Natural killer cell (primary cell): ENCODE data around the gene CNKSR2. TPM values are rescaled to one million over a fixed set of nuclear protein-coding genes. Genes with fewer than 3 reads are reported as not detected.

Experiments used
- ATAC-seq, 3 donors: fragments of 150-1000 bp in 2 of 3; fragments of 200-7000 bp in 1 of 3; cut with Tn5 transposase; 1 replicate in 1 of 3; 2 replicates in 2 of 3; pipeline ENCODE4 v1.10.0; 2021; ENCODE audit warnings: mild to moderate bottlenecking in 2 of 3, moderate library complexity in 2 of 3
- DNase-seq, 2 donors: peaks; one replicate each; pipeline versions ENCODE4 v3.0.0 to v3.0.0-alpha.2; 2013 to 2021; ENCODE audit warnings: mixed read lengths in 1 of 2
- H3K27ac ChIP-seq: one replicate; pipeline ENCODE4 v1.5.1; 2013; ENCODE audit warnings: mild to moderate bottlenecking, low read length
- H3K27me3 ChIP-seq: one replicate; pipeline ENCODE4 v1.6.1; 2013; ENCODE audit warnings: low read length; ENCODE audit not compliant: control insufficient read depth, insufficient read depth
- H3K36me3 ChIP-seq: one replicate; pipeline ENCODE4 v1.6.1; 2013; ENCODE audit warnings: low read length; ENCODE audit not compliant: control insufficient read depth, insufficient read depth
- H3K4me1 ChIP-seq: one replicate; pipeline ENCODE4 v1.6.1; 2013; ENCODE audit warnings: low read length; ENCODE audit not compliant: control insufficient read depth, insufficient read depth
- H3K4me3 ChIP-seq: one replicate; pipeline ENCODE4 v1.5.1; 2013; ENCODE audit warnings: low read length
- H3K9me3 ChIP-seq: one replicate; pipeline ENCODE4 v1.6.1; 2013; ENCODE audit warnings: low read length; ENCODE audit not compliant: control insufficient read depth, insufficient read depth
- H3K27ac Mint-ChIP-seq, 2 donors: one replicate each; pipeline ENCODE4 v1.8.0; 2022; ENCODE audit warnings: mild to moderate bottlenecking in 2 of 2, mixed read lengths in 2 of 2, moderate library complexity in 1 of 2
- H3K27me3 Mint-ChIP-seq, 2 donors: one replicate each; pipeline ENCODE4 v1.8.0; 2022; ENCODE audit warnings: low read depth in 2 of 2, mixed read lengths in 2 of 2
- H3K36me3 Mint-ChIP-seq: one replicate; pipeline ENCODE4 v1.8.0; 2022; ENCODE audit warnings: mixed read lengths
- H3K4me1 Mint-ChIP-seq, 2 donors: one replicate each; pipeline ENCODE4 v1.8.0; 2022; ENCODE audit warnings: mixed read lengths in 2 of 2
- H3K4me3 Mint-ChIP-seq: one replicate; pipeline ENCODE4 v1.8.0; 2022; ENCODE audit warnings: mild to moderate bottlenecking, moderate library complexity, mixed read lengths
- H3K9me3 Mint-ChIP-seq, 2 donors: one replicate each; pipeline ENCODE4 v1.8.0; 2022; ENCODE audit warnings: mixed read lengths in 2 of 2
- WGBS: methylation state at CpG from one replicate; pipeline ENCODE4 v1.1.7; 2013; ENCODE audit warnings: missing lambda C conversion rate; ENCODE audit not compliant: insufficient coverage; 5-methylcytosine and 5-hydroxymethylcytosine counted together
- intact Hi-C: fragments of 100-400 bp; cut with micrococcal nuclease; formaldehyde crosslinking; loops from one replicate; pipeline ENCODE4 v1.14.2; 2022
- total RNA-seq, 4 donors: library from RNA; stranded (reverse); fragments of 120-200 nt in 1 of 4; gene quantifications; one replicate each; pipeline versions ENCODE4 v1.2.3 to v1.2.4, GENCODE V29; 2013 to 2022
- TF ChIP-seq, protein P1 (sequence below): fragments of 200-600 bp; IDR thresholded peaks from one replicate; pipeline ENCODE4 v1.8.0; 2022; ENCODE audit warnings: antibody characterized with exemption

CNKSR2 gene
- total RNA-seq, 3 donors from 2014 or later (not counting 1 experiment from before 2014, with no cell fraction given), result 1.8 to 2.2 (median 1.8) TPM

DNA sequence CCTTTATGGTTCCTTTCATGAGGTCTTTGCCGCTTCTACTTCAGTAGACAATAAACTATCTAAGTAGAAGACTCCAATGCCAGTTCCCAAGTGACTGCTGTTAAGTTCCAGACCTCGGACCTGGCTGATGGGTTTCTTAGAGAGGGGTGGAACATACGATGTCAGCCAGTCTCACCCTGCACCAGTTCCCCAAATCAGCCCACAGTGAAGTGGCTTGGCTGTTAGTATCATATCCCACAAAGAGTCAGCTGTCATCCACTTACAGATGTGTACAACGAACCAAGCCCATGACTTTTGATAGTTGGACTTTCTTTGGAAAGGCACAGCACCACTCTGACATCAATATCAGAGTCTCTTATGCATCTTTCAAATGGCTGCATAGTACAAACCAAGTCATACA is 292.0 kb downstream of the CNKSR2 start:
- Mint-ChIP-seq H3K27me3 (peaks cover 10 to 20% of the 10 kb centered on the region in 2 donors), H3K36me3 (no peaks in the 10 kb centered on the region), H3K4me1 (no peaks in the 10 kb centered on the region), H3K9me3 (peaks cover 0 to 3% of the 10 kb centered on the region in 2 donors), H3K4me3 (no peak overlapping the region), H3K27ac (no peak overlapping the region)
- intact Hi-C loops, result no loop called here
- no peak for DNase-seq
- TF ChIP-seq, protein P1, sequence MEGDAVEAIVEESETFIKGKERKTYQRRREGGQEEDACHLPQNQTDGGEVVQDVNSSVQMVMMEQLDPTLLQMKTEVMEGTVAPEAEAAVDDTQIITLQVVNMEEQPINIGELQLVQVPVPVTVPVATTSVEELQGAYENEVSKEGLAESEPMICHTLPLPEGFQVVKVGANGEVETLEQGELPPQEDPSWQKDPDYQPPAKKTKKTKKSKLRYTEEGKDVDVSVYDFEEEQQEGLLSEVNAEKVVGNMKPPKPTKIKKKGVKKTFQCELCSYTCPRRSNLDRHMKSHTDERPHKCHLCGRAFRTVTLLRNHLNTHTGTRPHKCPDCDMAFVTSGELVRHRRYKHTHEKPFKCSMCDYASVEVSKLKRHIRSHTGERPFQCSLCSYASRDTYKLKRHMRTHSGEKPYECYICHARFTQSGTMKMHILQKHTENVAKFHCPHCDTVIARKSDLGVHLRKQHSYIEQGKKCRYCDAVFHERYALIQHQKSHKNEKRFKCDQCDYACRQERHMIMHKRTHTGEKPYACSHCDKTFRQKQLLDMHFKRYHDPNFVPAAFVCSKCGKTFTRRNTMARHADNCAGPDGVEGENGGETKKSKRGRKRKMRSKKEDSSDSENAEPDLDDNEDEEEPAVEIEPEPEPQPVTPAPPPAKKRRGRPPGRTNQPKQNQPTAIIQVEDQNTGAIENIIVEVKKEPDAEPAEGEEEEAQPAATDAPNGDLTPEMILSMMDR, result no peak
- no peaks in the 10 kb centered on the region for H3K9me3 ChIP-seq
- H3K27me3 ChIP-seq, result no peaks in the 10 kb centered on the region
- H3K27ac ChIP-seq, result no peak overlapping the region
- no peaks in the 10 kb centered on the region for H3K36me3 ChIP-seq
- H3K4me1 ChIP-seq, result no peaks in the 10 kb centered on the region
- no peak overlapping the region for H3K4me3 ChIP-seq
- no peak for ATAC-seq
- 81% methylated on average over 3 of the region's 4 CpGs for WGBS

DNA sequence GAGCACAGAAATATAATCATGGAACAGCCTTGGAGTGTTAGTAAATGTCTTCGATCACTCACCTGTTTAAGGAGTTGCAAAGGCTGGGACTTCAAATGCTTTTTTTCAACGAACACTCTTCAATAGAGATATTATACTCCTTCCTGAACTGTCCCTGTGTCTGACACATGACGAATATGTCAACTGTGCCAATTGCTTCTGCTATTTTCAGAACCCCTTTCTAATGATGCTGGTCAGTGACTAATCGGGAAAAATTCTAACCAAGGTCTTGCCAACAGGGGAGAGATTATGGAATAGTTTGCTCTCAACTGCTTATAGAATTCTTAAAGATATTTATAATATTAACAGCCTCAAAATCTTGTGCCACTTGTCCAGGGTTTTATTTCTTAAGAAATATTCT is 292.5 kb downstream of the CNKSR2 start:
- no peaks in the 10 kb centered on the region for H3K9me3 ChIP-seq
- no peak overlapping the region for H3K27ac Mint-ChIP-seq
- 93% methylated on average over 3 of the region's 4 CpGs for WGBS
- no peak for ATAC-seq
- no peaks in the 10 kb centered on the region for H3K4me1 ChIP-seq
- H3K27ac ChIP-seq, result no peak overlapping the region
- intact Hi-C loops, result no loop called here
- TF ChIP-seq, protein P1, result no peak
- peaks cover 10 to 17% of the 10 kb centered on the region in 2 donors for H3K27me3 Mint-ChIP-seq
- no peak for DNase-seq
- peaks cover 0 to 3% of the 10 kb centered on the region in 2 donors for H3K9me3 Mint-ChIP-seq
- no peak overlapping the region for H3K4me3 ChIP-seq
- no peaks in the 10 kb centered on the region for H3K4me1 Mint-ChIP-seq
- no peaks in the 10 kb centered on the region for H3K27me3 ChIP-seq
- no peaks in the 10 kb centered on the region for H3K36me3 Mint-ChIP-seq
- no peaks in the 10 kb centered on the region for H3K36me3 ChIP-seq
- H3K4me3 Mint-ChIP-seq, result no peak overlapping the region

DNA sequence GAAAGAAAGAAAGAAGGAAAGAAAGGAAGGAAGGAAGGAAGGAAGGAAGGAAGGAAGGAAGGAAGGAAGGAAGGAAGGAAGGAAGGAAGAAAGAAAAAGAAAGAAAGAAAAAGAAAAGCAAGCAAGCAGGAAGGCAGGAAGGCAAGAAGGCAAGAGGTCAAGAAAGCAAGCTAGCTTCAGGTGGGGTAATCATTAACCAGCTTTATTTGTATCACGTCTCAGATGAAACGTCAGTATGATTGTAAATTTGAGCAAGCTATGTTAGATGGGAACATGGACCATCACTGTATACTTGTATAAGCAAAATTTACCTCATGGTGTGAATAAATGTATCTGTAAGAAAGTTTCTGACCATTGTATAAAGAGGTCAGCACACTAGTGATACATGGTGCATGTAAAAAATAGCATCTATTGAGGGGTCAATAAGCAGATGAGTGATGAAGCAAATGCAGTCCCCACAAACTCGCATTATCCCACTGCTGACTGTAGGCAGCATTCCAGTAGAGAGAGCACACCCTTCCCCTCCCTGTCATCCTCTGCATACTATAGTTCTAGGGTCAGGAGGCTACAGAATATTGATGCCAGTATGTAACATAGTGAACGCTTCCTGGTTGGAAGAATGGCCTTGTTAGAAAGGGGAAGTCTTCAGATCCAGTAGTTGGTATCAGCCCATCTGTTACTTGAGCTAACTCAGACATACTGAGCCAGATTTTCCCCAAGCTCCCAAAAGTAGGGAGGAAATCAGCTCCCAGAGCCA is 300.4 kb downstream of the CNKSR2 start:
- intact Hi-C loops, result no loop called here
- no peak for DNase-seq
- TF ChIP-seq, protein P1, result no peak
- H3K36me3 Mint-ChIP-seq, result no peaks in the 10 kb centered on the region
- Histone ChIP-seq H3K36me3 (no peaks in the 10 kb centered on the region), H3K27me3 (no peaks in the 10 kb centered on the region), H3K4me1 (no peaks in the 10 kb centered on the region), H3K9me3 (no peaks in the 10 kb centered on the region), H3K4me3 (no peak overlapping the region), H3K27ac (no peak overlapping the region)
- H3K27ac Mint-ChIP-seq, result no peak overlapping the region
- ATAC-seq, result no peak
- no peaks in the 10 kb centered on the region for H3K4me1 Mint-ChIP-seq
- H3K4me3 Mint-ChIP-seq, result no peak overlapping the region
- 83% methylated on average over 2 of the region's 4 CpGs for WGBS
- H3K27me3 Mint-ChIP-seq, result peaks cover 3 to 11% of the 10 kb centered on the region in 2 donors
- H3K9me3 Mint-ChIP-seq, result peaks cover 0 to 2% of the 10 kb centered on the region in 2 donors

DNA sequence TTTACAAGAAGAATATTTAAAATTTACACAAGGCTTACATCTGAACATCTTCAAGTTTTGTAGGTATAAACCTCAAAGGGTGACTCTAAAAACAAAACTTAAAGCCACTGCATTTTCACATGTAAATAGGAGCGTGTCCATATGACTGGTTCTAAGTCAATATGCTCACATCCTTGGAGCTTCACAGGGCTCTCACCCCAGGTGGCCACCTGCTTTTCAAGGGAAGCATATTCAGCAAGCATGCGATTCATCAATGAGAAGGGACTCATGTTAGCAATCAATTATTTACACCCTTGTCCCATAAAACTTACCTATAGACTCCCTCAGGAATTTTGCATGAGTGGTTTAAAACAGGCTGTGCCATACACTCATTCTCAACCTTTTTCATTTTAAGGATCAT is 301.7 kb downstream of the CNKSR2 start:
- ATAC-seq (no peak), DNase-seq (no peak)
- no peak overlapping the region for H3K27ac ChIP-seq
- no peaks in the 10 kb centered on the region for H3K36me3 ChIP-seq
- TF ChIP-seq, protein P1, result no peak
- Mint-ChIP-seq H3K27ac (no peak overlapping the region), H3K4me1 (no peaks in the 10 kb centered on the region), H3K36me3 (no peaks in the 10 kb centered on the region), H3K4me3 (no peak overlapping the region), H3K27me3 (peaks cover 3 to 11% of the 10 kb centered on the region in 2 donors), H3K9me3 (peaks cover 0 to 2% of the 10 kb centered on the region in 2 donors)
- no peaks in the 10 kb centered on the region for H3K9me3 ChIP-seq
- WGBS, result 46% methylated on average over 2 of the region's 2 CpGs
- no peak overlapping the region for H3K4me3 ChIP-seq
- intact Hi-C loops, result no loop called here
- no peaks in the 10 kb centered on the region for H3K27me3 ChIP-seq
- no peaks in the 10 kb centered on the region for H3K4me1 ChIP-seq
